Fibroblast of mammary gland (primary cell): ENCODE measurements around the gene PEX11B.

Experiments
- DNase-seq: peaks from one replicate; pipeline ENCODE4 v3.0.0-alpha.2; 2010; ENCODE audit warnings: low read depth
- H3K4me3 ChIP-seq: 2 replicates; pipeline ENCODE4 v1.5.1; 2011; ENCODE audit warnings: low read depth, mild to moderate bottlenecking, low read length, moderate library complexity; ENCODE audit not compliant: control insufficient read depth
- TF ChIP-seq, protein P1 (sequence below): conservative IDR thresholded peaks from 2 replicates; pipeline ENCODE4 v1.5.1; 2011; ENCODE audit warnings: low read depth, low read length, inconsistent platforms; ENCODE audit not compliant: control insufficient read depth, insufficient read depth

The PEX11B gene

DNA sequence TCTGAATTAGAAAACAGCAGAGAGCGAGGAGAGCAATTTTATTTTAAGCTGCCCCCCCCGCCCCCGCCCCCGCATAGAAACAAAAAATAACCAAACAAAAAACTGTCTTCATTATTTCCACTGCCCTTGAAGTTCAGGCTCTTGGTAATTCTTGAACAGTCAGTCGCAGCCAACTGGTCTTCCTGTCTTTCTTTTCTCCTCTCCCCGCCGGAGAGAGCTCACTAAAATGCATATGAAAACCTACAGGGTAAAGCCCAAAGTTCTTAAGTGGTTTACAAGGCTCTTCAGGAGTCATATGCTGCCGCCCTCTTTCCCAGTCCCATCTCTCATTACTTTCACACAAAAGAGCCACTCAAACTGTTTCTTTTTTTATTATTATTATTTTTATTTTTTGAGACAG, 31.7 kb downstream of the PEX11B start:
- no peak overlapping the region for H3K4me3 ChIP-seq
- TF ChIP-seq, protein P1, sequence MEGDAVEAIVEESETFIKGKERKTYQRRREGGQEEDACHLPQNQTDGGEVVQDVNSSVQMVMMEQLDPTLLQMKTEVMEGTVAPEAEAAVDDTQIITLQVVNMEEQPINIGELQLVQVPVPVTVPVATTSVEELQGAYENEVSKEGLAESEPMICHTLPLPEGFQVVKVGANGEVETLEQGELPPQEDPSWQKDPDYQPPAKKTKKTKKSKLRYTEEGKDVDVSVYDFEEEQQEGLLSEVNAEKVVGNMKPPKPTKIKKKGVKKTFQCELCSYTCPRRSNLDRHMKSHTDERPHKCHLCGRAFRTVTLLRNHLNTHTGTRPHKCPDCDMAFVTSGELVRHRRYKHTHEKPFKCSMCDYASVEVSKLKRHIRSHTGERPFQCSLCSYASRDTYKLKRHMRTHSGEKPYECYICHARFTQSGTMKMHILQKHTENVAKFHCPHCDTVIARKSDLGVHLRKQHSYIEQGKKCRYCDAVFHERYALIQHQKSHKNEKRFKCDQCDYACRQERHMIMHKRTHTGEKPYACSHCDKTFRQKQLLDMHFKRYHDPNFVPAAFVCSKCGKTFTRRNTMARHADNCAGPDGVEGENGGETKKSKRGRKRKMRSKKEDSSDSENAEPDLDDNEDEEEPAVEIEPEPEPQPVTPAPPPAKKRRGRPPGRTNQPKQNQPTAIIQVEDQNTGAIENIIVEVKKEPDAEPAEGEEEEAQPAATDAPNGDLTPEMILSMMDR, result no peak
- no peak for DNase-seq

DNA sequence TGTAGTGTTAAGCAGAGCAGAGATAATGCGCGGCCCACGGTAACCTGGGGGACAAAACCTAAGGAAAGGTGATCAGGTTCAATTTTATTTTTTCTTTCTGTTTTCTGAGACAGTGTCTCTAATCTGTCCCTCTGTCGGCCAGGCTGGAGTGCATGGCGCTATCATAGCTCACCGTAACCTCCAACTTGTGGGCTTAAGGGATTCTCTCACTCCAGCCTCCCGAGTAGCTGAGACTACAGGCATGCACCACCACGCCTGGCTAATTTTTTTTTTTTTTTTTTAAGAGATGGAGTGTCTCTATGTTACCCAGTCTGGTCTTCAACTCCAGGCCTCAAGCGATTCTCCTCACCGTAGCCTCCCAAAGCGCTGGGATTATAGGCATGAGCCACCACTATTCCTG, 32.1 kb downstream of the PEX11B start:
- TF ChIP-seq, protein P1, result no peak
- H3K4me3 ChIP-seq, result peak overlapping the region; percentile 73
- no peak for DNase-seq

DNA sequence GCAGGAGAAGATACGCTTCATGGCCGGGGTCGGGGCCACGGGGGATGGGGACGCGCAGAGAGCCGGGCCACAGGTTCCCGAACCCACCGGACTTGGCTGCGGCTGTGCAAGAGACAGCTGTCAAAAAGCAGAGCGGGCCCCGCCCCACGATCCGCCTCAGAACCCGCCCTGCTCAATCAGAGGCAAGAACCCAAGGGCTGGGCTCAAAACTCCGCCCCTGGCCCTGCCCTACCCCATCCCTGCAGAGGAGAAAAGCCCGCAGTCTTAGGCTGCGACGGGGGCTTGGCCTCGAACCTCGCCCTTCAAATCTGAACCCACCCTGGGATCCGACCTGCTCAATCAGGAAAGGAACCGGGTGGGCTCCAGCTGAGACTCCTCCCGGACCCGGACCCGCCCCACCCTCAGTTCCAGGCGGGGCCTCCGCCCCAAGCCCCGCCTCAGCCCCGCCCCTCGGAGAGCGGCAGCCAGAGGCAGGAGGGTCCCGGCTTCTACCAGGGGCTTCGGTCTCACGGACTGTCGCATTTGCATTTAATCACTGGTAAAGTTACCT, 32.7 kb downstream of the PEX11B start, which contains the start of gene ANKRD35:
TSS of gene ANKRD35 (minus strand) at position 129 of the 550 bp plus-strand sequence. CDS start at position 21, 108 bp downstream.
- peak within 1 kb of the TSS; percentile 73 for H3K4me3 ChIP-seq
- TF ChIP-seq, protein P1, result no peak

DNA sequence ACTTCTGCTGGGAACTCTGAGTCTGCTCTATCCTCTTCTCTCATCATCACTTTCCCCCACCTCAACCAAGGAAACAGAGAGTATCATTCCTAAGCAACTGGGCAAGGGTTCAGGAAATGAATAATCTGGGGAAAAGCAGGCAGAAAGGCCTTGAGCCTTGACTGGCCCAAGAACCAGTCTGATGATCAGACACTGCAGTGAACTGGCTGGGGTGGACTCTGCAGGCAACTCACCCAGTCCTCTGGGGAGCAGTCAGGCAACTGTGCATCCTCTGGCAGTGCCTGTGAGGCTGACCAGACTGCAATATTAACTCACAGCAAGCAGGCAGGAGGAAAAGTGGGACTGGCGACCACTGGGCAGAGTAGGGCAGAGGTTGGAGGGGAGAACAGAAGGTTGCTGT, 33.8 kb downstream of the PEX11B start:
- peak; percentile 91 for DNase-seq
- TF ChIP-seq, protein P1, result no peak
- H3K4me3 ChIP-seq, result peak overlapping the region; percentile 73

More for the DNA sequence above, 32.7 kb downstream of the PEX11B start, which contains the start of gene ANKRD35:
- DNase-seq, result peak; percentile 61

DNA sequence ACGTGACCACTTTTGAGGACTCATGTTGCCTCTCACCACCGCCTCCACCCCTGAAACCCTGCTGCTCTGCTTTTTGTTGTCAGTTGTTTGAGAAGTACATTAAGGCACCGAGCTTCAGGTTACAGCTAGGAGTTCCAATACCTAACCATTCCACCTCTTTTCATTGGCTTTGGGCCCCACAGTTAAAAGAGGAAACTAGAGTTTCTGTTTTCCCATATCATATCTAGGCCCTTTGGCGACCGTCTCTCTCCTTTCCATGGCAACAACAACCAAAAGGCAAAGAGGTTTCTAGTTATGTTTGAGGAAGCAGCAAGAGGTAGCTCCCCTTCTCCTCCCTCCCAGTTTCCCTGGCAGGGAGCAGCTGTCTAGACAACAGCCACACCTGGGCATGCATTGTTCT, 38.7 kb downstream of the PEX11B start:
- no peak for DNase-seq
- TF ChIP-seq, protein P1, result no peak
- H3K4me3 ChIP-seq, result no peak overlapping the region

DNA sequence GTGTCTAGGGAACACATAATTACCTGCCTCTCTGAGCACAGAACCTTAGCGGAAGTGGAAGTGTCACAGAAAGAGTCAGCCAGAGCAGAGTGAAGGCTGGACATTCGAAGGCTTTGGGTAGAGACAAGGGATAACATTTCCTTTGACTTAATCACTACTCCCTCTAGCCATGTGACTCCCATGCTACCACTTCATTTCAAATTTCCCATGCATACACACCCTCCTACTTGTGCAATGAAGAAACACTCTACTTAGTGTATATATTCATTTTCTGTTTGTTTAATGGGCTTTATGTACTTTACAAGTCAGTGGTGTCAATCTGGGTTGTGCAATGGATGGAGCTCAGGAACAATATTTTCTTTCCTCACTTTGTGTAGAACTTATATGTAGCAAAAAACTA, 39.8 kb downstream of the PEX11B start:
- no peak overlapping the region for H3K4me3 ChIP-seq
- DNase-seq, result no peak
- TF ChIP-seq, protein P1, result no peak
